HG03521 (cell line): Measurements from ENCODE around the gene ROPN1L.
"Not testable (repeated sequence)": the region's sequence is repeated elsewhere in the genome, so short reads cannot be mapped to it uniquely, and the experiment has no call there.

Experiments used
- ATAC-seq: cut with Tn5 transposase; IDR thresholded peaks from one replicate; pipeline ENCODE4 v1.9.1; 2021; ENCODE audit warnings: mild to moderate bottlenecking, moderate library complexity; ENCODE audit not compliant: unreplicated experiment

ROPN1L gene

DNA sequence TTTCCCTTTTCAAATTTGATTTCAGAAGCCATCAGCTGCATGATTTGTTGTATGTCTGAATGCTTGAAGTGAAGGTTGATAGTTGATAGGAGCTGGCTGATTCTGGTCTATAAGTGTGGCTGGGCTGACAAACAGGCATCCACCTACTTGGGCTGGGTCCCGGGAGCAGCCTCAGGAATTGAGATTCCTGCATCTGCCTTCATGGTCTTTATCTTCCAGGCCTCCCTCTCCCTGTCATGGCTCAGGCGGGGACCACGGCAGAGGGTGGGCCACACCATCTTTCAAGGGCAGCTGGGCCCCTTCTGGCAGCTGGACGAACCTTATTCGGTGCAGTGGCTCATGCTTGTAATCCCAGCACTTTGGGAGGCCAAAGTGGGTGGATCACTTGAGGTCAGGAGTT, 55.9 kb downstream of the ROPN1L start:
- no peak for ATAC-seq

DNA sequence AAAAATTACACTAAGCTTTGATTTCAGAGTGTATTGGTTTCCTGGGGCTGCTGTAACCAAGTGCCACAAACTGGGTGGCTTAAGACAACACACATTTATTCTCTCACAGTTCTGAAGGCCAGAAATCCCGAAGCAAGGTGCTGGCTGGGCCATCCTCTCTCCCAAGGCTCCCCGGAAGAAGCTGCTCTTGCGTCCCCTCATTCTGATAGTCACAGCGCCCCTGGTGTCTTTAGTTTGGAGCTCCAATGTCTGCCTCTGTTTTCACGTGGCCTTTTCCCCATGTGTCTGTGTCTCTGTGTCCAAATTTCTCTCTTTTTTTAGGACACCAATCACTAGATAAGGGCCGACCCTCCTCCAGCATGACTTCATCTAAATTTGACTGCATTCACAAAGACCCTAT, 56.7 kb downstream of the ROPN1L start:
- no peak for ATAC-seq

DNA sequence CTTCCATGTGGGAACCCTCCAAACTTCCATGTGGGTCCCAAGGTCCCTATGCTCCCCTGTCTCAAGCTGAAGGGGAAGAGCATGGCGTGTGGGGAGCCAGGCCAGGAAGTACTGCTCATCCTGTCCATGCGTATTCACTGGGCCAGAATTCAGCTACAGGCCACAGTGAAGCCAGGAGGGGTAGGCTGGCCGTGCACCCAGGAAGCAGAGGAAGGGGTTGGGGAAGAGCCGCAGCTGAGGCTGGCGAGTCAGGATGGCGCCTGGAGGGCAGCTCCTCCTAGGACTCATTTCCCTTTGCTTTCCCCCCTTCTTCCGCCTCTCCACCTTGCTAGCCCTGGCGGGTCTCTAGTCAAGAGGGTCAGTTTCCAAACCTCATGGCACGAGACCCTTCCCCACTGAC, 57.4 kb downstream of the ROPN1L start:
- ATAC-seq = no peak

DNA sequence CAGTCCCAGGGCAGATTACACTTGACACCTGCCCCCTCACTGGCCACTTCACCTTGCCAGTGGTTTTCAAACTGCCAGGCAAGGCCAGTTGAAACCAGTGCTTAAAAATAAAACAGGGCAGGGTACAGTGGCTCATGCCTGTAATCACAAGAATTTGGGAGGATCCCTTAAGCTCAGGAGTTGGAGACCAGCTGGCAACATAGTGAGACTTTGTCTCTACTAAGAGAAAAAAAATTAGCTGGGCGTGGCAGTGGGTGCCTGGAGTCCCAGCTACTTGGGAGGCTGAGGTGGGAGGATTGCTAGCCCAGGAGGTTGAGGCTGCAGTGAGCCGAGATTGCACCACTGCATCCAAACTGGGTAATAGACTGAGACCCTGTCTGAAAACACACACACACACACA, 58.1 kb downstream of the ROPN1L start:
- ATAC-seq = no peak

DNA sequence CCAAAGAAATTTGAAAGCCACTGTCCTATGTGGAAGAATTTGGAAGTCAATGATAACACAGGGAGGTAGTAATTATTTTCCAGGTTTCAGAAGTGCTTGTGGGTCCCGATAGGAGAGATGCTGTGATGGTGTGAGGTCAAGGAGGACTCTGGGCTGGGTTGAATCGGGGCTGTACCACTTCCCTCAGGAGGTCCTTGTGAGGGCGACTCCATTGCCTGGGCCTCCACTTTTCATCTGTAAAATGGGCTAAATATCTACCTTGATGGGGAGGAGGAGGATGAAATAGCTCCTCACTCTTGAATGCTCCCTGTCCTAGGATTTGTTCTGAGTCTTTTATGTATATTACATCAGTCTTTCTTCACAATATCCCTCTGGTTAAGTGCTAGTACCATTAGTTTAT, 59.0 kb downstream of the ROPN1L start:
- no peak for ATAC-seq

DNA sequence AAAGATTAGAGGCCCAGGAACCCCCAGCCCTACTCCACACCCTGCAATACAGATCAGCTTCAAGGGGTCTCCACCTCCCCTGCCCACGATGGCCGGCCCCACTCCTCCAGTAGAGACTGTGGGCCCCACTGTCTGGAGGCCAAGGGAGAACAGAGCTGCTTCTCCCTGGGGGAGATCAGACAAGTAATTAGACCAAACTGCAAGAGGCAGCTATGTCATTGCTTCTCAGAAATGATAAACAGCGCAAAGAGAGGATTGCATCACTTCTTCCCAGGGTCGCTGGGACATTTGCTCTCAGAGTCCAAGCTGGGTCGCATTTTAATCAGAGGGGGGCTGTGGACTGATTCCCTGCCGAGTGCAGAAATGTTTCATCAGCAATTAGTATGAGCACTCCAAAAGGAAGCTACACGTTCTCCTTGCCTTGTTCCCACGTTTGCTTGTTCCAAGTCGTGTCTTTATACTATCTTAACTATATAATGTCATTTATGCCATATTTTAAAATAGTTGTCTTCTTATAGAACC, 59.9 kb downstream of the ROPN1L start:
- ATAC-seq = no peak

DNA sequence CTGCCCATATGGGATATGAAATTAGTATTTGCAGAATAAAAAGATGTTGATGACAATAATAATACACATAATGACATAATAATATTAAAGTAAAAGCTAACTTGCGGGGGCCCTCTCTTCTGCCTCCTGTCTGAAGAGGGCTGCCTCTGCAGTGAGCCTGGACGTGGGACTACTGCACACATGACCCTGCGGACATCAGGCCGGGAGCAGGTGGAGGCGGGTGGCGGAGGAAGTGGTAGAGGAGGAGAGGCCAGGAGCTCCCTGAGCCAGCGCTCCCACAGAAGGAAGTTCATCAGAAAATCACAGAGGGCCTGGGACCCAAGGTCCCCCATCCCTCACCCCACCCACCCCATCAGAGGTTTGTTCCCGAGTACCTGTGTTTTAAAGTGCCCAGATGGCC, 60.5 kb downstream of the ROPN1L start:
- no peak for ATAC-seq

DNA sequence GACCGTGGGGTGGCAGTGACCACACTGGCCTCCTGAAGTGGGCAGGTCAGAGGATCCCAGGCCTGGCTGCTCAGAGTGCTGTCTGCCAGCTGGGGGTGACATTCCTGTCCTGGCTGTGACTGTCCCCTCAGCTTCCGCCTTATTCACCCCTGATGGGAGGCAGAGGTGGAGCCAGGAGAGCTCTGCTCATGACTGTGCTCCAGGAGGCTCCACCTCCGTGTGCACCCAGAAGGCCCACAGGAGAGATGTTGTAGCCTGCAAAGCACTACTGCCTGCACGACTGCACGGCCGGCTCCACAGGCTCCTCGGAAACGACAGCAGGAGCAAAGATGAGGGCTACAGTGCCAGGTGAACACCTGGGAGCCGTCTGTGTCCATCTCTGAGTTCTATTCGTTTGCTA, 60.9 kb downstream of the ROPN1L start:
- no peak for ATAC-seq

DNA sequence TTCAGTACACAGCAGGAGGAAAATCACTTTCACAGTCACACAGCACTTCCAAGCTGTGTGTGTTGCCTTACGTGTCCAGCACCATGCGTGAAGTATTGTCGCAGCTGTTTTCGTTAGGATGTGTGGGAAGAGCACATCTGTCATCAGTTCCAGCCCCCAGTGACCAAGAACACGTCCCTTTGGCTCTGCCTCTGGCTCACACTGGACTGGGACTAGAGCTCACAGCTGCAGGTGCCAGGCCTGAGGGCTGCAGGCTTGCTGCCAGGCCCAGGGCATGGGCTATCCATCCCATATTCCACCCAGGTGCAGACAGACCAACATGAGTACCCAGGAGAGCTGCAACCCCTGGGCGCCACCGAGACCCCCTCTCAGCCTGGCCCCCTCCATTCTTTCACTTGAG, 61.6 kb downstream of the ROPN1L start:
- ATAC-seq = no peak

DNA sequence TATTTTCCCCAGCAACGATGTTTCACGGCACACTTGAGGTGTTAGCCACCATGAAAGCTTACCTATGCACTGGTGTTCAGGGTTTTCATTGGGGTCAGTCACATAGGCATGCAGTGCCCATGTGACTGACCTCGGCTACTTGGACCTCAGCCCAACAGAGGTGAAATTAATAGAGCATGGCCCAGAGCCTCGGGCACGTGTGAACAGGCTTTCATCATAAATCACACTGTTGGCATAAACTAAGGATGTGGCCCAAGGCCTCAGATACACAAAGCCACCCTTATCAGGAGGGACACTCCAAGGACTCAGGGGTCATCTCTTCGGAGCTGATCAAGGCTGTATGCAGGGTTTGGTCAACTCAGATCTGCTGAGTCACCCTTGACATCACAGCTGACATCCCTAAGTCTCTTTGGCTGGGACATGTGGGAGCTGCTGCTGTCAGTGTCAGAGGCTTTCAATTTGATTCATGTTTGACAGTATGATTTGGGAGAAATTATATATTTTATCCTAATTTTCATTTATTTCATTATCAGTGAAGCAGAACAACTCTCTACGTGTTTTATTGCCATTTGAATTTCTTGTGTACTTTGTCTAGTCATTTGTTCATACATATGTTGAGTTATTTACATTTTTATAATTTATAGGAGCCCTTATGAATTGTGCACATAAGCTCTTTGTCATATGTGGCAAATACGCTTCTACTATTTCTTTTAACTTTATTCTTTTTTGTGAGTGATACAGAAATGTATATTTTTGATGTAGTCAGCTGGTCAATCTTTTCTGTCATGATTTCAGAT, 62.5 kb downstream of the ROPN1L start:
- ATAC-seq = no peak

DNA sequence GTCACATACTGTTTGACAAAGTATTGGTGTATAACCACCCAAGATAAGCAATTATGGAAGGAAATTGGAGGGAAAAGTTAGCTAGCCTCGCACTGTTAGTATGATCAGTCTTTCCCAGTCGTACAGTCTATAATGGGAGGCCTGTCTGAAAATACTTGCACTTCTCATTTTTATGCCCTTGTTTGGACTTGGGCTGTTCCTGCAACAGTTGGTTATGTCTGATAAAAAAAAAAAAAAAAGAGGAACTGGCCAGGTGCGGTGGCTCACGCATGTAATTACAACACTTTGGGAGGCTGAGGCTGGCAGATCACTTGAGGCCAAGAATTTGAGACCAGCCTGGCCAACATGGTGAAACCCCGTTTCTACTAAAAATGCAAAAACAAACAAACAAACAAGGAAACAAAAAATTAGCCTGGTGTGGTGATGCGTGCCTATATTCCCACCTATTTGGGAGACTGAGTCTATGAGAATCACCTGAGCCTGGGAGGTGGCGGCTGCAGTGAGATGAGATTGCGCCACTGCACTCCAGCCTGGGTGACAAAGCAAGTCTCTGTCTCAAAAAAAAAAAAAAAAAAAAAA, 63.9 kb downstream of the ROPN1L start:
- ATAC-seq = no peak

DNA sequence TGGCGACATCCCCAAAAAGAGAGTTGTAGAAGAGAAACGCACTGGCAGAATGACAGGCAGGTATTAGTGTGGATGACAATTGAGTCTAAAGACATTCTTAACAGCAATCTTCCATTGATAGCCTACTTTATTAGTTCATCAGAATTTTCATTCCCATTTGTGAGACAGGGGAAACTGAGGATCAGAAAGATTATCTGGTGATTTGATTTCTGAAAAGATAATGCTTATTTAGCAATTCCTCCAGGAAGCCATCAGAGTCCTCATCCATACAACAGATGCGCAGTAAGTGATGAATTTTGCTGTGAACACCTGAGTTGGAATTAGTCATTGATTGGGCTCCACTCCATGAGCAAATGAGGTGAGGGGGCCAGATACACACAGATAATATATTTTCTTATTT, 64.9 kb downstream of the ROPN1L start:
- no peak for ATAC-seq

DNA sequence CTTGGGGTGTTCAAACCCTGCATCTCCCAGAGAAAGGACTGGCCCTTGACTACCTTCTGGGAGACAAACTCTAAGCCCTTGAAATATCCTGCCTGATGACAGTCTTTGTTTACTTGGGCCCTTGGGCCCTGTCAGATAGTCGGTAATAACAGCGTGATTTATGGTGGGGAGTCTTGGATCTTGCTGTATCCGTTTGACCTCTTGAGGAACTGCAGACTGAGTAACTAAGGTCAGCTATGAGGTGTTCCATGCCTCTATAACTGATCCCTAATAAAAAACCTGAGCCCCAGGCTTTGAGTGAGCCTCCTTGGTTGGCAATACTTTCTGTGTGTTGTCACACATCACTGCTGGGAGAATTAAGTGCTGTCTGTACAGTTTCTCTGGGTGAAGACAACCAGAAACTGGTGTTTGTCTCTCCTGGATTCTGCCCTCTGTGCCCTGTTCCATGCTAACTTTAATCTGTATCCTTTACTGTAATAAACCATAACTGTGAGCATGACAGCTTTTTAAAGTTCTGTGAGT, 66.0 kb downstream of the ROPN1L start:
- no peak for ATAC-seq

DNA sequence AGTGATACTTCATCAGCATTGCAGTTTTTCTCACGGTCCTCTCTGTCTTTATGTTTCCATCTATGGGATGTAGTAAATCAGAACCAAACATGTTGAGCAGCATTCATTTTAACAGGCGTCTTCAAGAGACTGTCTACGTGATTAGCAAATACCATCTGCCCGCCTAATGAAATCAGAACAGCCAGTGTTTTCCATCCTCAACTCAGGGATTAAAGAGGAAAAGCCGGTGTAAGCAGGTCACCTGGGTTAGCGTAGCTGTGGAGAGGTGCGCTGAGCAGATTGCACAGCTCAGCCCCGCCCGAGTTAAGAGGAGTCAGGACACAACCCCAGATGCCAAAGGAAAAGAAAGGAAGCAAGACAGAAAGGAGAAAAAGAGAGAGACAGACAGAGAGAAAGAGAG, 67.9 kb downstream of the ROPN1L start:
- no peak for ATAC-seq

DNA sequence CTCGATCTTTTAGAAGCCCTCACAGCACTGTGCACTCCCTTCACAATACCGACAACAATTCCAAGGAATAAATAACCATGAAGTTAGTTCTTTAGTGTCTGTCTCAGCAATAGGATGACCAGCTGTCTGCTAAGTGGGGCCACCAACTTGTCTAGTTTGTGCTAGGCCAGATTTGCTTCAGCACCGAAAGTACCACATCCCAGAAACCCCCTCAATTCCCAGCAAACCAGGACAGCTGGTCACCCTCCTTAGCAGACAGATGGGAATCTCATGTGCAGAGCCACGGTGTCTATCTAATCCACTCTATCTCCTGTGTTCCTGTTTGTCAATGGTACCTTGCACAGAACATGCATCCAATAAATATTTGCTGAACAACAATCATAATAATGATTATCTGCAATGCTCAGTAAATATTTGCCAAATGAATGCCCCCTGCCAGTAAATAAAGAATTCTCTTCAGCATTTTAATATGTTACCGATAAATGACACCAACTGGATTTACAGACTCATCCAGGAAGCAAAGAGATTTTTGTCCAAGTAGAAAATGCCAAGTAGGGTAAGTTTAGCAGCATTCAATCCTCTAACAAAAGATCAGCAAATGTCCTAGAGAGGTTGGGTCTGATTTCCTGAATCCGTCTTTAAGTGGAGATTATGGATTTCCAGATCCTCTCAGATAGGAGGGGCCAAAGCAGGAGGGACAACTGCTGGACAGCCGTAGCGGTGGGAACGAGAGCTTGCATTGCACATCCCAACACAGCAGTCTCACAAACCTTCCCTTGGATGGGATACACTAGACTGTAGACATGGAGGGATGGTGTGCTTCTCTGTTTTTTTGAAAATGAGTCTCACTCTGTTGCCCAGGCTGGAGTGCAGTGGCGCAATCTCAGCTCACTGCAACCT, 70.3 kb downstream of the ROPN1L start:
- no peak for ATAC-seq

DNA sequence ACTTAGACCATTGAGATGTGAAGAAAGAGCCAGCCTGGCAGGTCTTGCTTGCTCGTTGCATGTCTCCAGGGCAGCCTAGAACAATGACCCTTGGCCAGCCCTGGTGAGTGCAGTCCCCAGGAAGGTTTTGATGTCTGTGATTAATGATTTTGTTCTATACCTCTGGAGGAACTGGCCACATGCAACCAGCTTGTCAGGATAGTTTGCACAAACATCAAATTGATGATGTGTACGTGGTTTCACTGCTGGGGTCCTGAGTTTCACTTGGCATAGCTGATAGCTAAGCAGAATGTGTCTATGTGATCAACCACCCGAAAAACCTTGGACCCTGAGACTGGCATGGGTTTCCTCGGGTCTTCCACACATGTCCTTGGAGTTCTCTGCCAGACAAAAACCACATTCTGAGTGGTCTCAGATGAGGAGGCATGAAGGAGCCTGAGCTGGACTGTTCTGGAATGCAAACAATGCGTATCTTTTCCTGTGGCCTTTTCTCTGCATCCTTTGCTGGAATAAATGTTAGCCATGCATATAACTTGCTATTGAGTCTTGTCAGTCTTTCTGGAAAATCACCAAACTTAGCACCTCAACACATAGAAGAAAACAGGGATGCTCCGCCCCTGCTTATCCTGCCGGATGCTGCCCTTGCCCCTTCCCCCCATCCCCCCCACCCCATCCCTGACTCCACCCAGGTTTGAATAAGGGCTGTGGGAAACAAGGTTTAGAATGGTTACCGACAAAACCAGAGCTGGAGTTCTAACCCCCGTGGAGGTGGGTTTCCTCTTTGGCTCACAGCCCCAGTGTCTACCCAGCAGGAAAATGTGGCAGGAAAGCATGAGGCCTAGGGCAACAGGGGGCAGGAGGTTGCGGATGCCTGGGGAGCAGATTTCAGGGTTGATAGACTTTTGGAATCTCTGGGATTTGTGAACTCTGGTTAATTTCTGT, 72.1 kb downstream of the ROPN1L start:
- no peak for ATAC-seq

DNA sequence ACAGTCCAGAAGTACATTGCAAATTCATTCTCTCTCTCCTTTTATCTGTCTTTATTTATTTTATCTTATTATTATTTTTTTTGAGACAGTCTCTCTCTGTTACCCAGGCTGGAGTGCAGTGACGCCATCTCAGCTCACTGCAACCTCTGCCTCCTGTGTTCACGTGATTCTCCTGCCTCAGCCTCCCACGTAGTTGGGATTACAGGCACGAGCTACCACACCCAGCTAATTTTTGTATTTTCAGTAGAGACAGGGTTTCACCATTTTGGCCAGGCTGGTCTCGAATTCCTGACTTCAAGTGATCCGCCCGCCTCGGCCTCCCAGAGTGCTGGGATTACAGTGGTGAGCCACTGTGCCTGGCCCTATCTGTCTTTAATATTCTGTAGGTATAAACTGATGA, 72.9 kb downstream of the ROPN1L start:
- not testable (repeated sequence) for ATAC-seq
